GM19438 (cell line): ENCODE data around the gene C17orf50.

Source experiments
- ATAC-seq: cut with Tn5 transposase; IDR thresholded peaks from one replicate; pipeline ENCODE4 v1.9.1; 2021; ENCODE audit warnings: low read depth; ENCODE audit not compliant: unreplicated experiment

C17orf50 gene

DNA sequence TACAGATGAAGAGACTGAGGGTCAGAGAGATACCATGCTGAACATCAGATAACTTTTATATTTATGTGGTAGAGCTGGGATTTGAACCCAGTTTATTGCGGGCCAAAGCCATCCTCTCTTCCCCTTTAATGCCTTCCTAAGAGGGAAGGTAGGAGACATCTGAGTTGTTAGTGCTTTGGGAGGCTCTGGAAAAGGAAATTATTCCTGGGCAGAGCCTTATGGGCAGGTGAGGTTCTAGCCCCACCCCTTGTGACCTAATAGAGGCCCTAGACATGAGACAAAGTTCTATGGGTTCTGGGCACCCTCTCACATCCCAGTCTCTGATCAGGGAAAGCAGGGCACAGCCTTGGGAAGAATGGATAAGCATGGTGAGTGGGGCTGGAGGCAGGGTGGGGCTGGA is at the start of gene C17orf50:
Gene C17orf50 (plus strand): TSS at position 301 of the 400 bp plus-strand sequence. CDS start 55 bp downstream, at position 356.
- no peak for ATAC-seq

DNA sequence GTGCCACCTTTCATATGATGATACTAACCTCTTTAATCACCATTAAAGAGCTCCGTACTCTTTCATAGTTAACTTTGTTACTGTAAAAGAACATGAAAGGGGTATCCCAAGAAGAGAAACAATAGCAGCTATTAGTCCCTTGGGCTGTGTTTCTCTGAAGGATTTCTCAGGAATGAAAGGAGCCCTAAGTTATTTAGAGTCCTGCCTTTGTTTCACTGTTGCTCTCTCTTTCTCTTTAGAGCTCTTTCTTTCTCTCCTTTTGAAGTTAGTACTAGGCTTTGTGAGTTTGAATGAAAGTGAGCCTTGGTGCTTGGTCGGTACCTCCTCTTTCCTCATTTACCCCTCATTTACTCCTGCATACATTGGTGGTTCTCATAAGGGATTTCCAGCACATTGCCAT is 49.7 kb upstream of the C17orf50 start:
- ATAC-seq = no peak

DNA sequence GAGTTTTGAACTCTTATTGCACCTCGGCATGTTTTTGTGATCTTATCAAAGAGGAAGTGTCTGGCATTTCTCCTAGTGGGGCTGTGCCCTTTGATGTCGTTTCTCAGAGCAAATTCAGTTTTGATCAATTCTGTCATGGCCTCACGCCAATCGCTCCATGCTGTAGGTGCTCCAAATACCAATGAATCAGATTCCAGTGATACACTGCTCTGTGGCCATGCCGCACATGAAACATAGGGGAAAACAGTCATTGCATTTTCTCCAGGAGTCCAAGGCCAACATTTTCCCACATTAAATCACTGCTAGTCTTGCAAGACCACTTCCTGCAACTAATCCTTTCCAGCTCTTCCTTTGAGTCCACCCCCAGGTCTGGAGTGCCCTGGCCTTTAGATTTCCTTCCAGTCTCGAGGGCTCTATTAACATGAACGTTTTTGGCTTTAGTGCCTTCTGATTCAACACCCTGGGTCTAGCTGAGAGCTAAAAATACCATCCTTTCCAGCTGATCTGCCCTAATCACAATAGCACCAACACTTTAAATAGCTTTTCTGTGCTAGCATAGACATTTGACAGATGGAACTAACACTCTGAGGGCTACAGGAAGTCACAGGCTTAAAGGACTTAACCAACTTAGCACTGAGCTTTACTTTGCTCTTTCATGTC is 47.5 kb upstream of the C17orf50 start:
- ATAC-seq = no peak

DNA sequence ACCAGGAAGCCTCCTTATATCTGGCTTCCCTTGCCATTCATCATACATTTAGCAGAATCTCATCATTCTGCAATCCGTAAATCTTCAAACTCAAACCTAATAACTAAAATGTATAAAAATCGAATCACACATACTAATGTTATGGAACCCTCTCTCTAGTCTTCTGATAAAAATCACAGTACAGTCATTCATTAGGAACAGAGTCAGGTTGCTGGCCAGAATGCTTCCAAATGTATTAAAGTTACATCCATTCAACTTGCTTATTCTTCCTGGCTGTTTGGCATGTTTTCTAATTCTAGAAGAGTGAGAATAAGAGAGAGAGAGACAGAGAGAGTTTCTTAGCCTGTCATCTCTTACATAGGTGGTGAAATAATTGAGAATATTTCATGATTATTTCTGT is 45.7 kb upstream of the C17orf50 start:
- no peak for ATAC-seq

DNA sequence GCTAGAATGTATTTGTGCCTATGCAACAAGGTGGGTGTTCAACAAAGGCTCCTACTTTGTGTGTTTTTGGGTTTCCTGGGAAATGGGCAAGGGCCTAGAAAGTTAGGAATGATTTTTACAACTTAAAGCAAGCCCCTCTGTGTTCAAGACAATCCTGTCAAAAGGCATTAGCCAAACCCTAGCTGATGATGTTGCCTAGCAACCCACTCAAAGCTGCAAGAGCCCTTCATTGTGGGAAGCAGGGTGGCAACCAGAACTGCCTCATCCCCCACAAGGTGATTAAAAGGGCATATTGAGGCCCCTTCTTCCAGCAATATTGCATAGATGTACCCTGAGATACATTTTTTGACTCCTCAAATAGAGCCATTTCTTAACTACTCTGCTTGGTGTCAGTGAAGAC is 45.3 kb upstream of the C17orf50 start:
- ATAC-seq = no peak

DNA sequence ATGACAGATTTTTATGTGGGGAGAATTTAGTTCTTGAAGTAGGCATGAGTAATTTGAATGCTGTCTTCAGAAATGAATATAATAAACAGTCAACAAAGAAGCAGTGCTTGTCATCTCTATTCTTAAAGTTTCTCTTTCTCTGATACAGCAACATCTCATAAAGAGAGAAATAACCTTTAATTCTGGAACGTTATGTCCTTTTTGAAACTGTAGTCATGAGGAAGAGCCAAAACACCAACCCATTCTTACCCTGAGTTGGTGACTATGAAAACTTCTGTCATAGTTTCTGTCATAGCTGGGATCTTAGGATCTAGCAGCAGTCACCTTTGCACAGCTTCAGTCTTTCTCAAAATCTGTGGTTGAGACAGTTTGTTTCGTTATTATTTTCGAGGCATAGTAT is 44.5 kb upstream of the C17orf50 start:
- ATAC-seq = no peak

DNA sequence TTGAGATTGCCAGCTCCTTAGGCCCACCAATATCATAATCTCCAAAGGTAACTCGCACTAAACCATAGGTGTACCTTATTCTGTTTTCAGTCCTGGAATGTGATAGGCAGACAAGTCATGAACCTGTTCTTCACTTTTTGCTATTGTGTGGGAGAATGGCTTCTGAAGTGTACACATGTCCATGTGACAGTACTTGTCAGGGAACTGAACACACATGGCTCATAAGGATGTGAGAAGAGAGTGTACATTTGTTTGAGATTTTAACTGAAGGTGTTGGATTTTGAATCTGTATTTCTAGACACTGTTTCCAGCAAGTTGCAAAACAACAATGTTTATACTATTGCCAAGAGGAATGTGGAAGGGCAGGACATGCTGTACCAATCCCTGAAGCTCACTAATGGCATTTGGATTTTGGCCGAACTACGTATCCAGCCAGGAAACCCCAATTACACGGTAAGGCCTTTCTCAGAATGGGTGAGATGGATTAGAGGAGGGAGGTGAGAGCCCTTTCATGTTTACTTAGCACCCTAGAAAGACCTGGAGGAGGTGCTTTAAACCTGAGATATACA is 43.7 kb upstream of the C17orf50 start:
- no peak for ATAC-seq

DNA sequence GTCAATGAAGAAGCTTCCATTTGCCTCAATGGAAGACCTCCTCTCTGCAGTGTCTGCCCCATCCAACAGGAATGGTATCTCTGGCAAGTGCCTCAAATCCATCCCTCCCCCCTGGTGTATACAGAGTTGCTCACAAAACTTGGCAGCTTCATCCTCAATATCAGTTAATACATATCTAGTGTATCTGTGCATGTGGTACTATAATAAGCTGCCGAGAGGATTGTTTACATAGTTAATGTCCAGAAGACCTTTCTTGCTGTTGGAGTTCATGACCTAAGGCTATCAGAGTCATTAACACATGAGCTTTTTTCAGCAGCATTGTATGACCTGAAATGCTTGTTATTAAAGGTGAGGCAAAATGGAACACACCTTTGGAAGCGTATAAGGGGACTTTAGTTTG is 43.2 kb upstream of the C17orf50 start:
- ATAC-seq = no peak

DNA sequence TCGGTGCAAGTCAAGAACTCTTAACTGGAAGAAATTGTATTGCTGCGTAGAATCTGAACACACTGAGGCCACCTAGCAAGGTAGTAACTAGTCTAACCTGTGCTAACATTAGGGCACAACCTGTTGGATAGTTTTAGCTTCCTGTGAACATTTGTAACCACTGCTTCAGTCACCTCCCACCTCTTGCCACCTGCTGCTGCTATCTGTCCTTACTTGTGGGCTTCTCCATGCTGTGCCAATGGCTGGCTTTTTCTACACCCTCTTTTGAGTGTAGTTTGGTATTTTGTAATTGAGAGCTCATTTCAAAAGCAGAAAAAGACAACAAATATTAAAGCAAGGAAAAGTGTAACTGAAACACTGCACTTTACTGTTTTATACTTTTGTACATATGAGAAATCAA is 37.0 kb upstream of the C17orf50 start:
- ATAC-seq = no peak

DNA sequence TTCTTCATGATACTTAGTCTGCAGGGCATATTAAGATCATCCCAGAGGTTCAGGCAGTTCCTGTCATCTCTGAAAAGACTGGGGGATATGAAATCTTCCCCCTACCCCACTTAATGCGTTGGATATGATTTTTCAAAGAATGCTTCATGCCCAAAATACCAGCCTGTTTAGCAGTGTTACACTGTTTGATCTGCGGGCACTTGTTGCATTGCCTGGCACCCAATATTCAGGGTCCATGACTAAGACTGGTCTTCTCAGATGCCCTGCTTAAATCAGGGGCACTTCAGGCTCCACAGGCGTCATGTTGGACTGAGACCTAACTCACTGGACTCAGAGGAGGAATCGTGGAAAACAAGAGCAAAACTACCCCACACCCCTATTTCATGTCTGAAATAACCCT is 35.6 kb upstream of the C17orf50 start:
- ATAC-seq = no peak

DNA sequence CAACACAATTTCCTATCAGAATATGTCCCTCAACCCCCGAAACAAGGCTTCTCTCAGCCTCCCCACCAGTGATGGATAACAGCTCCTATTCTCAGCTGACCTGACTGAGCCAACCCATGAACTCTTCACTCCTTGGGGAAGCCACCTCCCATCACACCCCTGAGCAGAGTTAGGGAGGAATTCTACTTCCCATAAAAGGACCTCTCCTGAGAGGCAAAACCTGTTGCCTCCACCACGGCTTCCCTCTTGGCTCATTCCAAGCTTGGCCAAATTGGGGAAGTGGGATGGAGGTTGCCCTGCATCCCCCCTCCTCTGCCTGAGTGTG is 34.9 kb upstream of the C17orf50 start:
- no peak for ATAC-seq

DNA sequence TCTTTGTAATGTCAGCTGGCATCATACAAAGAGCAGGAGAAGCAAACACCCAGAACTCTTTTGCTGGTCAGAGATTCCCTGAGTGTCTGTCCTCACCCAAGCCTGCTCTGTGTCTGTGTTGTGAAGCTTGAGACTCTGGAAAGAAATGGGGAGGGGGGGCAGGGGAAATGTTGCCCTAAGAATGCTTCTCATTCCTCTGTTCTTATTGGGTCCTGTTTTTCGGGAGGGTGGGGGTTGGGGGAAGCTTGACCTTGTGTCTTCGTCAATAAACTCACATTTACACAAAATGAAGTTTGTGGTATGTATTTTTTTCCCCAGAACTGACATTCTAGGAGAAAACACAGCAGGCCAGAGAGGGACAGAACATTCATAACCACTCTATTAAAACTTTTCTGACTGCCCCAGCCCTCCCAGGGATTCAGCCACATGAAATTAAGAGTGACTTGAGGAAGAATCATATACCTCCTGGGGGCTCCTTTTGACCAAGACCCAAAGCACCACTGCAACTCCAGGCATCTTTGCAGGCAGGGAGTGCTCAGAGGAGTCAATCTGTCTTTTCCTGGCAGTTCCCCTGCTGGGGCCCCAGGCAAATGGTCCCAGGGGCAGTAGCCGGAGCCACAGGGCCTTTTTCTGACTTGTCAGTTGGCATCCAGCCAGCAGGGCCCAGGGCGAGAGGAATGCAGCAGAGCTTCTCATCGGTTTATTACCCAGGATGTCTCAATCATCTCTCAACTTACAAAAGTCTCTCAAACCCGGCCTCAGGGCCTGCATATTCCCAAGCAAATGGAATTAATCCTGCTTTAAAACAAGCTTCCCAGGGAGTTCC is 34.3 kb upstream of the C17orf50 start:
- no peak for ATAC-seq

DNA sequence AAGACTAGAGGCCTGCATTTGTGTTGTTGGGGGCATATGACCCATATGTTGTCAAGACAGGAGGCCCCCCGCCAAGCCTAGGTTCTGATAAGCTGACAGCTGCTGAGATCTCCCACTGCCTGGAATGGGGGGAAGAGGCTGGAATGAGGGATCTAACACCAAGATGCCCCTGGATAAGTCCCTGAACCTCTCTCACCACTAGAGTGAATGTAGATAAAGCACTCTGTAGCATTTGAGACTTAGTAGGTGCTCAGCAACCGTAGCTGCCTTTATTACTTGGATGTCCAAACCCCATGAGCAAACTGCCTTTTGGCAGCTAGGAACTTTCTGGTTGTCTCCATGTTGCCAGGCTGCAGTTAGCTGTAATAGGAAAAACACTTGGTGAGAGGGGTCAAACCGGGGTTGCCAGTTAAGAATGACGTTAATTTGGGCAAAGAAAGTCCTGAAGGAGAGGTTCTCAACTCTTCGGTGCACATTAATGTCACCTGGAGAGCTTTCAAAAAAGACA is 33.7 kb upstream of the C17orf50 start:
- ATAC-seq = no peak

DNA sequence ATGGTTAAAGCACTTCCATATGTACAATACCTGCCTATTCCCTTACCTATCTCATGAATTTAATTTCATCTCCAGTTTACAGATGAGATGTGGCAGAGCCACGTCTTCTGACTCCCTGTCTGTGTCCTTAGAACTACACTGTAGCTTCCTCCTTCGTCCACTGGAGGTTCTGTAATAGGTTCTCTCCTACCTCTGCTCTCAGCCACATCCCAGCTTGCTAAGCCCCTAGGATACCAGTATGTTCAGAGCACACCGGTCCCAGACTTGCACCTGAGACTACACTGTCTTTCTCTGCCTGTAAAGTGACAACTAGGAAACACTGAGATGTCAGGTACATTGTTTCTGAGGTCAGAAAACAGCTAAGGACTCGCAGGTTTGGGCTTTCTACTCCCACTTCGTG is 33.1 kb upstream of the C17orf50 start:
- ATAC-seq = no peak

DNA sequence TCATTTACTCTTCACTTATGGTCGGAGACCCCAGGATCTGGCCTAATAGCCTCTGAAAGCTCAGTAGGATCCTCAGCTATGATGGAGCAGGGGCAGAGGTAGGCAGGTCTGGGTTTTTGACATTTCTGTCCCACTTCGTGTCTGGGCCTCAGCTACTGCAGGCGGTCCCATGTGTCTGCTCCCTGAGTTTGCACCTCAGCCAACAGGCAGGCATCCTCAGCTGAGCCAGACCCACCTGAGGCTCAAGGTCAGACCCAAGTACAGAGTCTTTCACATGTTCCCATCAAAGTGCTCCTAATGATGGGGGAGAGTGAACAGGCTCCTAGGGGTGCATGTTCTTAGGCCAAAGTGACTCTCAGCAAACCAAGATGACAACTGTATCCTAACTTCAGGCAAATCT is 32.1 kb upstream of the C17orf50 start:
- ATAC-seq = no peak

DNA sequence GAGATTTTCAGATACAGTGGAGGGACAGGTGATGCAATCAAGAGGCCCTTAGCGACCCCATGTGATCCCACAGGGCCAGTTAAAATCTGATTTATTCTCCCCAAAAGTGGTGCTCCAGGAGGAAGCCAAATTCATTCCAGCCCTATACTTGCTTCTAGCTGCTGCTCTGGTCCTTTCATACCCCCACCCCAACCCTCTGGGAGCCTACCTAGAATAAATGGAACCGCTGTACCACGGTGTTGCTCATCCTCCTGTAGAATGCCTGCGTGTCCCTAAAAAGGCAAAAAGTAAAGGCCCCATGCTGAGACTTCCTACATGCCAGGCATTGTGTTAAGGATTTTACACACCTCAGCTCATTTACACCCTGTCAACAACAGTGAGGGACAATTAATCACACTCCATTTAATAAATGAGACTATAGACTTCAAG is 31.3 kb upstream of the C17orf50 start:
- ATAC-seq = no peak

DNA sequence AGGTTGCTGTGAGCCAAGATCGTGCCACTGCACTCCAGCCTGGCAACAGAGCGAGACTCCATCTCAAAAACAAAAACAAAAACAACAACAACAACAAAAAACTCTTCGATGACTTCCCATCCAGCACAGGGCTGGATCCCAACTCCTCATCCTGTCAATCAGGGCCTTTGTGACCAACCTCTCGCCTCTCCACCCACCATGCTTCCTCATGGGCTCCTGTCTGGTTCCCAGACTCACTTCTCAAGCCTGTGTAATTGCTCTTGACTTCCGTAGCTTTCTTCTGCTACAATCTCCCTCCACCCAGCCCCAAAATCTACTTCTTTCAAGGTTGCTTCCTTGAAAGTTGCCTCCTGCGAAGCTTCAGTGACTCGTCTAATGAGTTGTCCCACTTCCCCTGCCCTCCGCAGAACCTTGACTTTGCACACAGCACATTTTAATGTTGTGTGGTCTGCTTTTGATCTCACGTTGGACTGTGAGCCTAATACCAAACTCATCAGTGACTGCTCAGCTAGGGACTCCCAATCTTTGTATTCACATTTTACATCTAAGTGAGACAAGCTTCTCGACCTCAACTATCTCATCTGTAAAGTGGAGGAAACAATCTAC is 30.2 kb upstream of the C17orf50 start:
- no peak for ATAC-seq

DNA sequence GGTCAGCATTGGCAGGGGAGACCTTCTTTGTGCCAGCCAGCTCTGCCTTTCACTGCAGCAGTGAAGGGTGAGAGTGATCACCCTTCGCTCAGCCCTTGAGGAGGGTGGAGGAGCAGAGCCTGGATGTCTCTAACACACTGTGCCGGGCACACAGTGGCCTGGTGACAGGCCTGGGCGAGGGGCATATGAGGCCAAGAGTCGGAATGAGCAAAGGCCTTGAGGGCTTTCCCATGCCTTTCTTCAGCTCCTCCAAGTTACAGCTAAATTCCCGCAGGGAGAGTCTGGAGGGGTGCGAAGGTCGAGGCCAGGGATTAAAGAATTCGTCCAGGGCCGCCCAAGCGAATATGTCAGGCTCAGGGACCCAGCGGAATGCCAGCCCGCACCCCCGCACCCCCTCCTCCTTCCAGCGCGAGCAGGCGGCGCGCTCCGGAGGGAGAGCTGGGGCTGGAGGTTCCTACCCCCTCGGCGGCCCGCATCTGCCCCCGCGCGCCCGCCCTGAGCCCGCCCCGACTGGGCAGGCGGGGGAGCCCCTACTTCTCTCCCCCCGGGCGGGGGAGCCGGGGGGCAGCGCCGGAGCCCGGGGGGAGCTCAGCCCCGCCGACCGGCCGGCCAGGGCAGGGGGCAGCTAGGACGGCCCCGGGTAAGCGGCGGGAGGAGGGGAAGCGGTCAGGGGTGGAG is 29.3 kb upstream of the C17orf50 start, which contains the start of gene RASL10B:
Gene RASL10B (plus strand): TSS at position 401 of the 678 bp plus-strand sequence. CDS start 3,546 bp downstream, outside the sequence.
- no peak for ATAC-seq

DNA sequence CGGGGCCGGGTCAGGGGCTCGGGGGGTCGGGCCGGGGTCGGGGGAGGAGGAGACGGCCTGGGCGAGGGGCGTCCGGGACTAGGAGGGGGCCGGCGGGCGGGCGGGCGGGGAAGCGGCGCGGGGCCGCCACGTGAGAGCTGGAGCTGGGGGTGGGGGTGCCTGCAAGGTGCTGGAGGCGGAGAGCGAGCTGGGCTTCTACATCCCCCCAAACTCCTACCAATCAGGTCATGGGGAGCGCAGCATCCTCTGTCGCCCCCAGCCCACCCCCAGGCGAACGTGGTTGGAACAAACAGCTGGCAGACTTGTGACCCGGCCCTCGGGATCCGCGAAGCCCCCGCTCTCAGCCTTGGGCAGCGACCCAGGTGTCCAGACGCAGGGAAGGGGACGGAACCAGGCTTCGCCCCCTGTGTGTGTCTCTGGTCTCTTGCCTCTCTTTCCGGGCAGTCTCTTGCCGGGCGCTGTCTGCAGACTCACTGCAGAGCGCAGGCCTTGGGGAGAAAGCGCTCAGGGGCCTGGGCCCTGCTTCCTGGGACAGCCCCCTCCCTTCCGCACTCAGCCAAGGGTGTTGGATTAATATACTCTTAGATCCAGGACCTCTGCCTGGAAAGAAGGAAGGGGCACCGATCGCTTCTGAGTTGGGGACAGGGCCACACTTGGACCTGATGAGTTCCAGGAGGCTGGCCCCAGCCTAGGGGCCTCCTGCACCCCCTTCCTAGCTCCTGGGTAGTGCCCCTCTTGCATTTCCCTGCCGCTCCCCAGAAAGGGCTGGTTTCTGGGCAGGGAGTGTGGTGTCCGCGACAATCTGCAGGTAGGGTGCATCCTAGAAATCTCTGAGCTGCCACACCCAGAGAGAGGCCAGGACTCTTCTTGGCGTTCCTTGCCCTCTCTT is 28.5 kb upstream of the C17orf50 start:
- no peak for ATAC-seq

DNA sequence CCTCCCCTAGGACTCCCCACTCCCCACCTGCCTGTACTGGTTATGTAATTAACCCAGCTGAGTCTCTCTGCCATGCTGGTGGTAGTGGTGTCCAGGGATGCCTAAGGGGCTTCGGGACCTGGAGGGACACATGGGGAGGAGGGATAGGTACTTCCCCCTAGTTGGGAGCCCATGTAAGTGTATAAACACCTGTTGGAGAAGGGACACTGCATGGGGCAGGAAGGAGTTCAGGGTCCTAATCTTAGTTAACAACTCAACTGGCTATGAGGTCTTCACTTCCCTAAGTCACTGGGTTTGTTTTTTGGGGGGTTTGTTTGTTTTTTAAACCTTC is 27.9 kb upstream of the C17orf50 start:
- ATAC-seq = no peak
